GM12878 (cell line): ENCODE results near the gene LENG1. TPM values are rescaled to one million over a fixed set of nuclear protein-coding genes. Genes with fewer than 3 reads are reported as not detected.
A peak's percentile ranks its signal among the peaks of the same experiment; 100 is the strongest.

Experiments
- ATAC-seq: fragments of 200-7000 bp; cut with Tn5 transposase; 3 replicates; pipeline ENCODE4 v1.9.1; 2020; ENCODE audit warnings: mild to moderate bottlenecking, moderate library complexity
- BruUV-seq: library from RNA; stranded (reverse); fragments of 400-500 nt; replicated peaks from 2 replicates; lab custom pipeline; 2021; lab: Mats Ljungman, UMichigan
- CTCF ChIA-PET: fragments of 300-600 bp; sonication (Branson Sonifier 250); formaldehyde crosslinking; extraction: SDS; loops from one replicate; lab custom pipeline; 2021; ENCODE audit warnings: inconsistent platforms; lab: Yijun Ruan, JAX
- POLR2A ChIA-PET: fragments of 350-600 bp; formaldehyde crosslinking; extraction: SDS; loops from one replicate; lab custom pipeline; 2021; ENCODE audit warnings: inconsistent platforms; lab: Charles Lee
- RAD21 ChIA-PET: fragments of 300-600 bp; sonication (Branson Sonifier 250); formaldehyde crosslinking; loops from one replicate; lab custom pipeline; 2023; ENCODE audit warnings: antibody characterized with exemption; ENCODE audit not compliant: unreplicated experiment; lab: Charles Lee
- SMC1A ChIA-PET: fragments of 300-600 bp; sonication (Branson Sonifier 250); formaldehyde crosslinking; loops from one replicate; lab custom pipeline; 2023; ENCODE audit not compliant: unreplicated experiment, uncharacterized antibody; lab: Charles Lee
- DNase-seq: peaks from one replicate; pipeline ENCODE4 v3.0.0-alpha.2; 2011; ENCODE audit warnings: low read depth, low spot score
- FAIRE-seq: peaks from 3 replicates; lab custom pipeline; 2011; peaks lifted over from hg19 to GRCh38; lab: Jason Lieb, UNC
- H2AFZ ChIP-seq: 2 replicates; pipeline ENCODE4 v1.6.0; 2011; ENCODE audit warnings: low read depth, low read length, control low read depth; ENCODE audit not compliant: control insufficient read depth
- H3K27ac ChIP-seq: 2 replicates; pipeline ENCODE4 v1.5.1; 2011; ENCODE audit warnings: control low read depth; ENCODE audit not compliant: control insufficient read depth, insufficient read depth
- H3K27me3 ChIP-seq, 2 experiments: replicated peaks in 1 of 2; 2 replicates each; pipeline versions ENCODE4 v1.6.0 to v1.6.1; 2011; ENCODE audit warnings: low read length in 1 of 2; ENCODE audit not compliant: control insufficient read depth in 2 of 2, insufficient read depth in 2 of 2
- H3K36me3 ChIP-seq, 2 experiments: 2 replicates each; pipeline ENCODE4 v1.5.1; 2011; ENCODE audit warnings: low read length in 1 of 2; ENCODE audit not compliant: control insufficient read depth in 2 of 2, insufficient read depth in 2 of 2
- H3K4me1 ChIP-seq: 2 replicates; pipeline ENCODE4 v1.6.1; 2011; ENCODE audit warnings: mild to moderate bottlenecking, low read length, moderate library complexity, mixed read lengths; ENCODE audit not compliant: control insufficient read depth, insufficient read depth
- H3K4me2 ChIP-seq: 2 replicates; pipeline ENCODE4 v1.6.0; 2011; ENCODE audit warnings: control low read depth; ENCODE audit not compliant: control insufficient read depth, insufficient read depth
- H3K4me3 ChIP-seq: fragments of 200-600 bp; sonication (generic); 2 replicates; pipeline ENCODE4 v1.5.1; 2016
- H3K79me2 ChIP-seq: 2 replicates; pipeline ENCODE4 v1.6.0; 2011; ENCODE audit warnings: low read length; ENCODE audit not compliant: control insufficient read depth, insufficient read depth
- H3K9ac ChIP-seq: 2 replicates; pipeline ENCODE4 v1.8.0; 2011; ENCODE audit warnings: low read length, control low read depth, mixed read lengths; ENCODE audit not compliant: control insufficient read depth, insufficient read depth
- H3K9me3 ChIP-seq: replicated peaks from 3 replicates; pipeline ENCODE4 v1.5.1; 2011; ENCODE audit warnings: mild to moderate bottlenecking, low read length; ENCODE audit not compliant: control insufficient read depth, insufficient read depth
- H4K20me1 ChIP-seq: 2 replicates; pipeline ENCODE4 v1.6.0; 2011; ENCODE audit not compliant: control insufficient read depth, insufficient read depth
- CREM ChIP-seq: IDR thresholded peaks from 2 replicates; pipeline ENCODE4 v1.6.1; 2014; ENCODE audit warnings: antibody characterized with exemption, low read depth
- IKZF1 ChIP-seq: fragments of 450-650 bp; conservative IDR thresholded peaks from 2 replicates; pipeline ENCODE4 v1.6.1; 2017; ENCODE audit warnings: antibody characterized with exemption, mild to moderate bottlenecking
- IRF5 ChIP-seq: fragments of 450-650 bp; IDR thresholded peaks from 2 replicates; pipeline ENCODE4 v1.6.1; 2017; ENCODE audit warnings: borderline replicate concordance
- JUNB ChIP-seq: IDR thresholded peaks from 2 replicates; pipeline ENCODE4 v1.6.1; 2016; ENCODE audit warnings: antibody characterized with exemption, mild to moderate bottlenecking
- KDM1A ChIP-seq: fragments of 200-600 bp; sonication (generic); IDR thresholded peaks from 2 replicates; pipeline ENCODE4 v1.6.1; 2016; ENCODE audit warnings: borderline replicate concordance
- MAX ChIP-seq: IDR thresholded peaks from 2 replicates; pipeline ENCODE4 v1.6.1; 2012; ENCODE audit warnings: low read depth, low read length, improper control_type of control experiment
- NR2C2 ChIP-seq: IDR thresholded peaks from 2 replicates; pipeline ENCODE4 v1.6.1; 2011; ENCODE audit warnings: borderline replicate concordance, low read depth; ENCODE audit not compliant: control insufficient read depth, insufficient read length
- PAX8 ChIP-seq: fragments of 450-650 bp; IDR thresholded peaks from 2 replicates; pipeline ENCODE4 v1.6.1; 2017; ENCODE audit warnings: mild to moderate bottlenecking, moderate library complexity
- REST ChIP-seq: IDR thresholded peaks from 2 replicates; pipeline ENCODE4 v1.6.1; 2012; ENCODE audit warnings: mild to moderate bottlenecking, low read depth, low read length
- ZBED1 ChIP-seq: IDR thresholded peaks from 2 replicates; pipeline ENCODE4 v1.6.1; 2016; ENCODE audit warnings: borderline replicate concordance
- WGBS: methylation state at CpG from one replicate; pipeline ENCODE4 v1.1.6; 2016; ENCODE audit warnings: low lambda C conversion rate; ENCODE audit not compliant: insufficient replicate concordance, insufficient coverage; ENCODE audit errors: missing lambda C conversion rate; 5-methylcytosine and 5-hydroxymethylcytosine counted together
- in situ Hi-C: fragments of 300-500 bp; cut with MboI; formaldehyde crosslinking; loops from 9 replicates; pipeline ENCODE4 v1.14.3; 2018; ENCODE audit warnings: mixed read lengths
- intact Hi-C: fragments of 100-400 bp; cut with micrococcal nuclease; formaldehyde crosslinking; loops from one replicate; pipeline ENCODE4 v1.14.2; 2022; ENCODE audit not compliant: unreplicated experiment
- polyA plus RNA-seq, 11 experiments: library from polyadenylated mRNA; depleted of rRNA in 4 of 11; unstranded in 6 of 11; stranded (reverse) in 5 of 11; fragments of >200 nt; fragmentation: Nextera tagmentation in 4 of 11; fragmentation: Illumina TruSeq in 1 of 11; extraction: Ambion mirVana in 4 of 11; extraction: Trizol in 1 of 11; gene quantifications; 1 replicate in 1 of 11; 2 replicates in 10 of 11; pipeline versions ENCODE4 v1.2.1 to v1.2.3, GENCODE V29; 2011 to 2016; ENCODE audit warnings: inconsistent platforms in 2 of 11, missing spikeins in 2 of 11, low read depth in 1 of 11
- total RNA-seq, 4 experiments: library from RNA; depleted of rRNA in 3 of 4; stranded (reverse); fragments of >200 nt in 3 of 4; fragmentation: Illumina TruSeq in 1 of 4; extraction: Trizol in 1 of 4; gene quantifications; 2 replicates each; pipeline versions ENCODE4 v1.2.1 to v1.2.3, GENCODE V29; 2013 to 2021

The LENG1 gene
- total and polyA plus RNA-seq, 10 of the 15 experiments (the other 5 are each of a cell fraction or from before 2014, with no cell fraction given), result 0.21 to 10.8 (median 5.8) TPM

GRCh38 chr19:54160854-54161253 is 1.3 kb upstream of the LENG1 start:
- H3K27me3 ChIP-seq, result no peaks in the 10 kb centered on the region
- H3K4me2 ChIP-seq, result peak overlapping the region; percentile 97
- no TSS peak for BruUV-seq
- DNase-seq (no peak), ATAC-seq (no peak), FAIRE-seq (no peak)
- peaks cover 5% of the 10 kb centered on the region in 2 experiments; a peak in 2 of 4 replicates for H3K36me3 ChIP-seq
- H3K27ac ChIP-seq, result no peak overlapping the region
- H2AFZ ChIP-seq, result no peak overlapping the region
- CTCF ChIA-PET, result interaction anchor here (0.6 to 2.1 kb wide), 2 partner anchors 27 to 640 kb away, joined by 3 to 4 read pairs; no protein-coding TSS in a partner anchor
- SMC1A ChIA-PET, result interaction anchor here (0.7 to 1.3 kb wide), 2 partner anchors 24 to 31 kb away, joined by 3 to 5 read pairs; no protein-coding TSS in a partner anchor
- no peaks in the 10 kb centered on the region for H4K20me1 ChIP-seq
- WGBS, result 64% methylated on average over 13 of the region's 13 CpGs
- in situ Hi-C loops (no loop called here), intact Hi-C loops (no loop called here)
- TF ChIP-seq JUNB (no peak), IKZF1 (no peak), ZBED1 (no peak), MAX (no peak), PAX8 (no peak), CREM (no peak), KDM1A (no peak), REST (no peak), NR2C2 (no peak), IRF5 (no peak)
- peaks cover 8% of the 10 kb centered on the region for H3K79me2 ChIP-seq
- H3K4me3 ChIP-seq, result peak overlapping the region; percentile 95
- RAD21 ChIA-PET, result interaction anchor here (1.5 kb wide), 1 partner anchor 27 kb away, joined by 3 read pairs; no protein-coding TSS in a partner anchor
- peak overlapping the region; percentile 82 for H3K9ac ChIP-seq
- peaks cover 4% of the 10 kb centered on the region; the same call in 1 of the 2 replicates for H3K4me1 ChIP-seq
- POLR2A ChIA-PET, result interaction anchor here (0.7 to 4.0 kb wide), 4 partner anchors 23 to 44 kb away, joined by 8 to 30 read pairs (median 12); partner anchors contain the start of genes CNOT3 and MBOAT7
- H3K9me3 ChIP-seq, result no peaks in the 10 kb centered on the region; the same call in 2 of the 3 replicates
